ENCODE measurements around the gene PIGL. TPM values are rescaled to one million over a fixed set of nuclear protein-coding genes. Genes with fewer than 3 reads are reported as not detected.
"Not testable (repeated sequence)": the region's sequence is repeated elsewhere in the genome, so short reads cannot be mapped to it uniquely, and the experiment has no call there.

The PIGL gene
- total and polyA plus RNA-seq, 2 experiments from 2014 or later = 32.9 to 47.3 TPM

- H3K4me2 ChIP-seq = peak overlapping the region; percentile 84
- not testable (repeated sequence) for H3K9me2 ChIP-seq (ENCODE audit: insufficient read depth); DNase-seq (ENCODE audit: low spot score); ATAC-seq; H3K27me3 Mint-ChIP-seq (ENCODE audit: insufficient read depth, low read depth, poor library complexity); H3K27me3 ChIP-seq (ENCODE audit: insufficient read depth); H3K9me3 Mint-ChIP-seq; H3K36me3 Mint-ChIP-seq (ENCODE audit: low read depth); H3K36me3 ChIP-seq (ENCODE audit: insufficient read depth); H3F3A ChIP-seq (replicated peaks; ENCODE audit: low read depth); H2AFZ ChIP-seq
- H3K4me3 ChIP-seq = peak overlapping the region; percentile 88
- H3K79me2 ChIP-seq (replicated peaks; ENCODE audit: insufficient read depth) = peaks cover 79% of the 10 kb centered on the region
- Mint-ChIP-seq H3K4me1 (peaks cover 12% of the 10 kb centered on the region), H3K4me3 (peak overlapping the region; percentile 96), H3K27ac (peak overlapping the region; percentile 97)
- H4K20me1 ChIP-seq (replicated peaks; ENCODE audit: insufficient read depth) = peaks cover 20% of the 10 kb centered on the region
- peaks cover 17% of the 10 kb centered on the region for H3K4me1 ChIP-seq (ENCODE audit: insufficient read depth)
- H3K27ac ChIP-seq (ENCODE audit: low read depth) = peak overlapping the region; percentile 97
Measured at GRCh38 chr17:16216341-16217001, 539 bp upstream of the PIGL start.

GRCh38 chr17:16222406-16222805 lies 5.4 kb downstream of the PIGL start:
- Histone ChIP-seq H3K27me3 (ENCODE audit: insufficient read depth) (no peaks in the 10 kb centered on the region), H3K36me3 (ENCODE audit: insufficient read depth) (no peaks in the 10 kb centered on the region; the same call in 1 of the 2 replicates), H3K4me3 (no peak overlapping the region), H2AFZ (no peak overlapping the region), H3K4me2 (no peak overlapping the region), H4K20me1 (replicated peaks; ENCODE audit: insufficient read depth) (peaks cover 8% of the 10 kb centered on the region), H3K9me2 (ENCODE audit: insufficient read depth) (no peaks in the 10 kb centered on the region), H3K4me1 (ENCODE audit: insufficient read depth) (peaks cover 6% of the 10 kb centered on the region), H3K27ac (ENCODE audit: low read depth) (no peak overlapping the region), H3K79me2 (replicated peaks; ENCODE audit: insufficient read depth) (peaks cover 91% of the 10 kb centered on the region), H3F3A (replicated peaks; ENCODE audit: low read depth) (no peaks in the 10 kb centered on the region)
- Mint-ChIP-seq H3K4me3 (no peak overlapping the region), H3K36me3 (ENCODE audit: low read depth) (peaks cover 8% of the 10 kb centered on the region; the same call in 2 of the 3 replicates), H3K9me3 (no peaks in the 10 kb centered on the region), H3K4me1 (no peaks in the 10 kb centered on the region; the same call in 2 of the 3 replicates), H3K27ac (no peak overlapping the region), H3K27me3 (ENCODE audit: insufficient read depth, low read depth, poor library complexity) (peaks cover 2% of the 10 kb centered on the region)
- DNase-seq (ENCODE audit: low spot score) (no peak), ATAC-seq (no peak)
- TF ChIP-seq EZH2phosphoT487 (IDR thresholded peaks at IDR 0.05; ENCODE audit: unreplicated experiment) = no peak
- TF ChIP-seq ZNF462 (CRISPR knock-in tag; IDR thresholded peaks at IDR 0.05) = no peak
- TF ChIP-seq CREB1 (CRISPR knock-in tag; IDR thresholded peaks at IDR 0.05; ENCODE audit: low read depth) = no peak
- TF ChIP-seq ZNF331 (CRISPR knock-in tag; IDR thresholded peaks at IDR 0.05; ENCODE audit: low read depth) = no peak
- TF ChIP-seq CTCF (conservative IDR thresholded peaks at IDR 0.05; ENCODE audit: low read depth in 2 of 2) = no peak
- TF ChIP-seq ZNF114 (CRISPR knock-in tag; IDR thresholded peaks at IDR 0.05) = no peak
- TF ChIP-seq STAT1 (IDR thresholded peaks at IDR 0.05; ENCODE audit: unreplicated experiment) = no peak

- H3K27me3 ChIP-seq (ENCODE audit: insufficient read depth); H3K9me2 ChIP-seq (ENCODE audit: insufficient read depth); H3K4me3 ChIP-seq; H3K4me2 ChIP-seq; H3K36me3 ChIP-seq (ENCODE audit: insufficient read depth); ATAC-seq; DNase-seq (ENCODE audit: low spot score); H3K27ac Mint-ChIP-seq; H3K4me1 ChIP-seq (ENCODE audit: insufficient read depth); H3K27ac ChIP-seq (ENCODE audit: low read depth); H3K4me3 Mint-ChIP-seq; H3K4me1 Mint-ChIP-seq; H2AFZ ChIP-seq; H3K27me3 Mint-ChIP-seq (ENCODE audit: insufficient read depth, low read depth, poor library complexity); H3F3A ChIP-seq (replicated peaks; ENCODE audit: low read depth); H3K9me3 Mint-ChIP-seq: not testable (repeated sequence)
- peaks cover 11% of the 10 kb centered on the region for H3K36me3 Mint-ChIP-seq (ENCODE audit: low read depth)
- Histone ChIP-seq H3K79me2 (replicated peaks; ENCODE audit: insufficient read depth) (peaks cover 33% of the 10 kb centered on the region), H4K20me1 (replicated peaks; ENCODE audit: insufficient read depth) (peaks cover 11% of the 10 kb centered on the region)
Measured at GRCh38 chr17:16229912-16230561, 13.0 kb downstream of the PIGL start.
